H9 (cell line): ENCODE results near the gene PRSS57. TPM values are rescaled to one million over a fixed set of nuclear protein-coding genes. Genes with fewer than 3 reads are reported as not detected.
A peak's percentile ranks its signal among the peaks of the same experiment; 100 is the strongest.

Experiments used
- DNase-seq: peaks from one replicate; pipeline ENCODE4 v3.0.0-alpha.2; 2017
- H2AFZ ChIP-seq: one replicate; pipeline ENCODE4 v1.6.1; 2013; ENCODE audit warnings: mild to moderate bottlenecking, low read length, control low read depth, moderate library complexity
- H2AK5ac ChIP-seq: 2 replicates; pipeline ENCODE4 v1.6.1; 2013; ENCODE audit warnings: low read length, control low read depth, mixed read lengths; ENCODE audit not compliant: insufficient read length
- H2BK120ac ChIP-seq: one replicate; pipeline ENCODE4 v1.6.1; 2013; ENCODE audit warnings: low read depth, mild to moderate bottlenecking, low read length, control low read depth, inconsistent platforms; ENCODE audit not compliant: poor library complexity, severe bottlenecking
- H2BK12ac ChIP-seq: 2 replicates; pipeline ENCODE4 v1.6.1; 2013; ENCODE audit warnings: low read length, control low read depth, mixed read lengths, low read depth; ENCODE audit not compliant: insufficient read length
- H2BK15ac ChIP-seq: 2 replicates; pipeline ENCODE4 v1.6.1; 2013; ENCODE audit warnings: low read depth, low read length, control low read depth
- H2BK20ac ChIP-seq: one replicate; pipeline ENCODE4 v1.6.1; 2013; ENCODE audit warnings: low read depth, mild to moderate bottlenecking, low read length, control low read depth, inconsistent platforms; ENCODE audit not compliant: poor library complexity, severe bottlenecking
- H2BK5ac ChIP-seq: 2 replicates; pipeline ENCODE4 v1.6.1; 2013; ENCODE audit warnings: low read length, control low read depth, mixed read lengths; ENCODE audit not compliant: insufficient read length
- H3K14ac ChIP-seq: 2 replicates; pipeline ENCODE4 v1.6.1; 2013; ENCODE audit warnings: low read length, control low read depth; ENCODE audit not compliant: insufficient read depth
- H3K18ac ChIP-seq: 2 replicates; pipeline ENCODE4 v1.6.1; 2013; ENCODE audit warnings: low read depth, mild to moderate bottlenecking, mixed read lengths, low read length, control low read depth; ENCODE audit not compliant: insufficient read length
- H3K23ac ChIP-seq: 2 replicates; pipeline ENCODE4 v1.6.1; 2013; ENCODE audit warnings: low read length, control low read depth, mixed read lengths, low read depth; ENCODE audit not compliant: insufficient read length
- H3K23me2 ChIP-seq: 2 replicates; pipeline ENCODE4 v1.6.1; 2013; ENCODE audit warnings: low read depth, mild to moderate bottlenecking, mixed read lengths, low read length, control low read depth; ENCODE audit not compliant: insufficient read length, poor library complexity, severe bottlenecking
- H3K27ac ChIP-seq: 2 replicates; pipeline ENCODE4 v1.5.1; 2013; ENCODE audit warnings: low read length, control low read depth, mixed read lengths, low read depth; ENCODE audit not compliant: insufficient read length
- H3K27me3 ChIP-seq: 2 replicates; pipeline ENCODE4 v1.6.1; 2013; ENCODE audit warnings: low read length, control low read depth, inconsistent platforms; ENCODE audit not compliant: insufficient read depth
- H3K4ac ChIP-seq: 2 replicates; pipeline ENCODE4 v1.6.1; 2013; ENCODE audit warnings: low read depth, mild to moderate bottlenecking, control low read depth, inconsistent platforms, low read length, moderate library complexity
- H3K4me1 ChIP-seq: 2 replicates; pipeline ENCODE4 v1.6.1; 2013; ENCODE audit warnings: low read length, control low read depth, inconsistent platforms; ENCODE audit not compliant: insufficient read depth
- H3K4me2 ChIP-seq: 2 replicates; pipeline ENCODE4 v1.6.1; 2013; ENCODE audit warnings: low read length, control low read depth, mixed read lengths; ENCODE audit not compliant: insufficient read length, insufficient read depth
- H3K56ac ChIP-seq: 2 replicates; pipeline ENCODE4 v1.6.1; 2013; ENCODE audit warnings: low read depth, mild to moderate bottlenecking, mixed read lengths, low read length, control low read depth; ENCODE audit not compliant: insufficient read length
- H3K79me1 ChIP-seq: 2 replicates; pipeline ENCODE4 v1.6.1; 2013; ENCODE audit warnings: low read depth, mild to moderate bottlenecking, moderate library complexity, low read length, control low read depth, inconsistent platforms; ENCODE audit not compliant: insufficient read depth, poor library complexity, severe bottlenecking
- H3K79me2 ChIP-seq: 2 replicates; pipeline ENCODE4 v1.6.1; 2013; ENCODE audit warnings: low read length, control low read depth, inconsistent platforms; ENCODE audit not compliant: insufficient read depth
- H3K9ac ChIP-seq: 2 replicates; pipeline ENCODE4 v1.6.1; 2013; ENCODE audit warnings: low read length, control low read depth, mixed read lengths; ENCODE audit not compliant: insufficient read length; ENCODE audit errors: extremely low read depth
- H3K9me3 ChIP-seq: one replicate; pipeline ENCODE4 v1.6.1; 2013; ENCODE audit warnings: low read depth, low read length, inconsistent platforms; ENCODE audit not compliant: control insufficient read depth
- H3T11ph ChIP-seq: one replicate; pipeline ENCODE4 v1.6.1; 2013; ENCODE audit warnings: mild to moderate bottlenecking, low read length, control low read depth, inconsistent platforms
- H4K20me1 ChIP-seq: one replicate; pipeline ENCODE4 v1.6.1; 2013; ENCODE audit not compliant: control insufficient read depth, insufficient read length, insufficient read depth
- H4K5ac ChIP-seq: 2 replicates; pipeline ENCODE4 v1.6.1; 2013; ENCODE audit warnings: low read depth, mild to moderate bottlenecking, mixed read lengths, low read length, control low read depth; ENCODE audit not compliant: insufficient read length
- H4K8ac ChIP-seq: replicated peaks from 2 replicates; pipeline ENCODE4 v1.6.1; 2013; ENCODE audit warnings: low read length, control low read depth, mixed read lengths, low read depth; ENCODE audit not compliant: insufficient read length
- H4K91ac ChIP-seq: 2 replicates; pipeline ENCODE4 v1.6.1; 2013; ENCODE audit warnings: low read depth, mild to moderate bottlenecking, moderate library complexity, mixed read lengths, low read length, control low read depth; ENCODE audit not compliant: insufficient read length
- H3K27ac Mint-ChIP-seq, 3 experiments: 2 replicates in 2 of 3; 3 replicates in 1 of 3; pipeline ENCODE4 v1.8.0; 2020 to 2021; ENCODE audit warnings: mixed read lengths in 3 of 3, mild to moderate bottlenecking in 1 of 3, moderate library complexity in 1 of 3
- H3K27me3 Mint-ChIP-seq: 2 replicates; pipeline ENCODE4 v1.8.0; 2021; ENCODE audit warnings: low read depth, mild to moderate bottlenecking, moderate library complexity, mixed read lengths
- H3K36me3 Mint-ChIP-seq, 3 experiments: 2 replicates in 2 of 3; 3 replicates in 1 of 3; pipeline ENCODE4 v1.8.0; 2020 to 2021; ENCODE audit warnings: low read depth in 3 of 3, mixed read lengths in 3 of 3; ENCODE audit not compliant: insufficient read depth in 1 of 3
- H3K4me1 Mint-ChIP-seq, 2 experiments: 2 replicates each; pipeline ENCODE4 v1.8.0; 2020; ENCODE audit warnings: mixed read lengths in 2 of 2
- H3K4me3 Mint-ChIP-seq, 2 experiments: 2 replicates in 1 of 2; 3 replicates in 1 of 2; pipeline ENCODE4 v1.8.0; 2020 to 2021; ENCODE audit warnings: mild to moderate bottlenecking in 2 of 2, mixed read lengths in 2 of 2, moderate library complexity in 1 of 2
- H3K9me3 Mint-ChIP-seq, 2 experiments: 2 replicates in 1 of 2; 3 replicates in 1 of 2; pipeline ENCODE4 v1.8.0; 2020; ENCODE audit warnings: mild to moderate bottlenecking in 2 of 2, mixed read lengths in 2 of 2, moderate library complexity in 1 of 2
- CTCF ChIP-seq: fragments of 200-600 bp; sonication (generic); conservative IDR thresholded peaks from 3 replicates; pipeline ENCODE4 v1.8.0; 2021; ENCODE audit warnings: antibody characterized with exemption, mild to moderate bottlenecking
- WGBS: extraction: QIAGEN DNeasy Blood & Tissue Kit; methylation state at CpG from one replicate; pipeline ENCODE4 v1.1.7; 2013; ENCODE audit warnings: missing lambda C conversion rate, low lambda C conversion rate, mixed read lengths; ENCODE audit not compliant: insufficient read length; ENCODE audit errors: extremely low coverage; 5-methylcytosine and 5-hydroxymethylcytosine counted together
- total RNA-seq: library from RNA; stranded (reverse); gene quantifications from 2 replicates; pipeline ENCODE4 v1.2.1, GENCODE V29; 2021

The PRSS57 gene
- total RNA-seq, 1 experiment from 2014 or later, result not detected

GRCh38 chr19:644363-644762 is 50.9 kb downstream of the PRSS57 start:
- Histone ChIP-seq H3K23ac (no peak overlapping the region), H2BK15ac (no peak overlapping the region), H3K56ac (no peak overlapping the region), H4K8ac (no peak overlapping the region), H2AK5ac (no peak overlapping the region), H4K20me1 (no peaks in the 10 kb centered on the region), H2AFZ (no peak overlapping the region), H4K91ac (no peak overlapping the region), H3K9ac (no peak overlapping the region), H2BK120ac (no peak overlapping the region), H3K9me3 (no peaks in the 10 kb centered on the region), H2BK12ac (no peak overlapping the region), H3K4me1 (no peaks in the 10 kb centered on the region), H4K5ac (no peak overlapping the region), H2BK5ac (no peak overlapping the region), H3K79me1 (no peaks in the 10 kb centered on the region), H3K23me2 (no peaks in the 10 kb centered on the region), H2BK20ac (no peak overlapping the region), H3K4ac (no peak overlapping the region), H3K79me2 (no peaks in the 10 kb centered on the region), H3K27ac (no peak overlapping the region), H3K27me3 (no peaks in the 10 kb centered on the region), H3K14ac (no peak overlapping the region; the same call in 1 of the 2 replicates), H3K4me2 (no peak overlapping the region), H3T11ph (no peak overlapping the region), H3K18ac (no peak overlapping the region)
- Mint-ChIP-seq H3K4me3 (no peak overlapping the region), H3K36me3 (peaks cover 10 to 28% (median 16%) of the 10 kb centered on the region in 3 experiments), H3K4me1 (peaks cover under 1 to 1% of the 10 kb centered on the region in 2 experiments; a peak in 3 of 4 replicates), H3K9me3 (no peaks in the 10 kb centered on the region), H3K27me3 (peaks cover 2% of the 10 kb centered on the region), H3K27ac (peak overlapping the region in 1 of 3 experiments; percentile 31; a peak in 1 of 7 replicates)
- no peak for TF ChIP-seq CTCF
- no CpG with 5 or more reads among the region's 28 CpGs for WGBS
- DNase-seq, result no peak
